ENCODE results near the gene GPHA2.

Gene GPHA2

DNA sequence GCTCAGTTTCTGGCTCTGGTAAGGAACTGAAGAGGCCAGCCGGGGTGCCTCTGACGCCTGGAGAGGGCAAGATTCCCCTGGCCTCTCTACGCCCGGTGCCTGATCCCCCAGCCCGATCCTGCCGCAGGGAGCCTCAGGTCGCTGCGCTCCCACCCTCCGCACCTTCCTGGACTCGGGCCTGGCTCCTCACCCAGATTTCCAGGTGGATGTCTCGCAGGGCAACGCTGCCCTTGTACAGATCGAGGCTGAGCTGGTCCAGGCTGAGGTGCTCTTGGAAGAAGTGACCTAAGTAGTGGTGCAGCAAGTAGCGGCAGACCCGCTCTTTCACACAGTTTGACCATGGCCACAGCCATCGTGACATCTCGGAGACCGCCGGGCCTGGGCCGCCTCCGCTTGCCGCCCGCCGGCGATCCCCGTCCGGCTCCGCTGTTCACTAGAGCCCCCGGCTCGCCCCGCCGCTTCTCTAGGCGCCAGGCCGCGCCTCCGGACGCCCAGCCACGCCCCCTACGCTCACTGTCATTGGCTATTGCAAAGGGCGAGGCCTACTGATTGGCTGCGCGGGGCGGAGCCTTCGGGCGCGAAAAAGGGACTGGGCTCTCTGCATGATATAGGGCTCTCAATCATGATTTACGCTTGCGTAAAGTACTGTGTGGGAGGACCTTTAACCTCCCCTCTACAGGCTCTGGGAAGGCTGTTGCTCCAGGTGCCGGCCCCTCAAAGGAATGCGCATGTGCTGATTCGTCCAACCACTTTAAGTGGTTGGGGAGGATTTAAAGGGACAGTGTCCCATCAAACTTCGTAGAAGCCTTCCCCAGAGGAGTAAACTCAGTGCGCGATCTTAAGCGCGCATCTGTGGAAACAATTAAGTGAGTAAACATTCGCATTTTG, 18.7 kb downstream of the GPHA2 start, which contains the start of gene ATG2A:
ATG2A (minus strand) TSS at position 435 of the 888 bp plus-strand sequence; CDS start at position 361, 74 bp downstream.
- Histone ChIP-seq H3K9ac (ENCODE audit: low read length) (peak within 1 kb of the TSS; percentile 84), H3K4me1 (ENCODE audit: control insufficient read depth, low read depth, low read length) (peaks cover 9% of the 10 kb centered on the region), H3K9me3 (ENCODE audit: control insufficient read depth, low read depth, low read length) (no peaks in the 10 kb centered on the region), H3K4me3 (ENCODE audit: low read length) (peak within 1 kb of the TSS; percentile 87), H3K27me3 (ENCODE audit: control insufficient read depth, insufficient read depth, low read length) (no peaks in the 10 kb centered on the region), H3K27ac (ENCODE audit: low read length) (peak within 1 kb of the TSS; percentile 76), H3K36me3 (ENCODE audit: control insufficient read depth, low read depth, low read length) (peaks cover 8% of the 10 kb centered on the region)

DNA sequence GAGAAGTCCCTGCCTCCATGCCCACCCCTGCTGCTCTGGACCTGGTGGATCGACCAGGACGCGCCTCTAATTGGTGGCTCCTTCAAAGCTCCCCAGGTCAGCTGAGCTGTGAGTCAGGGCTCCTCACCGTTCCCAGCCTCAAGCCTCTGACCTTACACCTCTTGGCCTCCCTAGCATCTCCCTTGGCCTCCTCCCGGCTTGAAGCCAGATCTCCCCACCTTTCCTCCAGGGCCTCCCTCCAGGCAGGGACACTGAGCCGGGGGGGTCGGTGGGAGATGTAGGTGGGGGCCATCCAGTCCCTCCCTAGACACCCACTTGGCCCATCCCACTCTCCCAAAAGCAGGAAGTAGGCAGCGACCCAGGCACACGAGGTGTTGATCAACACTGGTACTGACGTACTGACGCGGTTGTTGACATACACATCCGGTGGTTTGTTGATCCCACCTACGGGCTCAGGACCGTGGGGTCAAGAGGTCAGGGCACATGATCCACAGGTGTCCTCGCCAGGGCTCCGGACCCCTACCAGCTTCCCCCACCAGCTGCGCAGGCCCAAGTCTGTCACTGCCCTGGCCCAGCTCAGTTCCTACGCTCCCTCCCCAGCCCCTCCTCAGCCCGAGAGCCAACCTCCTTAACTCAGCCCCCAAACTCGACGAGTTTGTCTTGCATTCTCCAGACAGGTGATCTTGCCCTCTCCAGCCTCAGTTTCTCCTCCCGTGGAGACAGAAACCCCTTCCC, 19.5 kb downstream of the GPHA2 start:
- Histone ChIP-seq H3K4me1 (ENCODE audit: control insufficient read depth, low read depth, low read length) (peaks cover 9% of the 10 kb centered on the region), H3K36me3 (ENCODE audit: control insufficient read depth, low read depth, low read length) (peaks cover 16% of the 10 kb centered on the region), H3K27me3 (ENCODE audit: control insufficient read depth, insufficient read depth, low read length) (no peaks in the 10 kb centered on the region), H3K9ac (ENCODE audit: low read length) (peak overlapping the region; percentile 84), H3K9me3 (ENCODE audit: control insufficient read depth, low read depth, low read length) (no peaks in the 10 kb centered on the region), H3K4me3 (ENCODE audit: low read length) (peak overlapping the region; percentile 86), H3K27ac (ENCODE audit: low read length) (no peak overlapping the region)

DNA sequence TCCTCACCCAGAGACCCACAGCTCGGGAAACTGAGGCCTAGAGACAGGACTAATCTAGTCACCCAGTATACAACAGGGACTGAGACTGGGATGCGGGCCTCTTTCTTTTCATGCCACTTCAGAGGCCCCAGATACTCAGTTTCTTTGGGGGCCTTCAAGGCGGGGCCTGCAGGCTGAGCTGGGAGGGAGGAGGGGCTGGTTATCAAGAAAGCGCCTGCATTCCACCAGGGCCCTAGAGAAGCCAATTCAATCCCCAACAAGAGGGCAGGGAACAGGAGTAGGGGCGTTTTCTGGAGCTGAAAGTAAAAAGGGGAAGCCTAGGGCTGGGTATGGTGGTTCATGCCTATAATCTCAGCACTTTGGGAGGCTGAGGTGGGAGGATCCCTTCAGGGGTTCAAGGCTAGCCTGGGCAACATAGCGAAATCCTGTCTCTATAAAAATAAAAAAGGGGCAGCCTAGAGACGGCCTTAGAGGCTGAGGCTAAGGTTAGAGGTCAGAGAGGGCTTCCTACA, 20.3 kb downstream of the GPHA2 start:
- no peak overlapping the region for H3K4me3 ChIP-seq (ENCODE audit: low read length)
- H3K4me1 ChIP-seq (ENCODE audit: control insufficient read depth, low read depth, low read length), result peaks cover 9% of the 10 kb centered on the region
- no peak overlapping the region for H3K27ac ChIP-seq (ENCODE audit: low read length)
- H3K27me3 ChIP-seq (ENCODE audit: control insufficient read depth, insufficient read depth, low read length), result no peaks in the 10 kb centered on the region
- no peaks in the 10 kb centered on the region for H3K9me3 ChIP-seq (ENCODE audit: control insufficient read depth, low read depth, low read length)
- no peak overlapping the region for H3K9ac ChIP-seq (ENCODE audit: low read length)
- peaks cover 22% of the 10 kb centered on the region for H3K36me3 ChIP-seq (ENCODE audit: control insufficient read depth, low read depth, low read length)

DNA sequence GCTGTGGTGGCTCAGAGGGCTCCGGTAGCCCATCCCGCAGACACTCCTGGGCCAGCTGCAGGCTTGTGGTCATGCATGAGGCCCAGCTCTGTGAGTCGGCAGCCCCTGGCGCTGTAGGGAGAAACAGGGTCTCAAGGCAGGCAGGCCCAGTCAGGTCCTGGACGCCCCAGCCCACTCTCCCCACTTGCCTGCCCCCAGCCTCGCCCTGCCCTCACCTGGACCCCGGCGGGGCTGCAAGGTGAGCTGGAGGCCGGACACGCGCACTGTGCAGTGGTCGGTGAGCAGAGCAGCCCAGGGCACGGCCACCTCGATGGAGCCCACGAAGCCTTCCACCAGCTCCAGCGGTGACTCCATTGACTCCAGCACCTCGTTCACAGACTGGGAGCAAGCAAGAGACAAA, 21.6 kb downstream of the GPHA2 start:
- Histone ChIP-seq H3K27me3 (ENCODE audit: control insufficient read depth, insufficient read depth, low read length) (no peaks in the 10 kb centered on the region), H3K36me3 (ENCODE audit: control insufficient read depth, low read depth, low read length) (peaks cover 22% of the 10 kb centered on the region), H3K4me3 (ENCODE audit: low read length) (no peak overlapping the region), H3K27ac (ENCODE audit: low read length) (no peak overlapping the region), H3K9ac (ENCODE audit: low read length) (no peak overlapping the region), H3K9me3 (ENCODE audit: control insufficient read depth, low read depth, low read length) (no peaks in the 10 kb centered on the region), H3K4me1 (ENCODE audit: control insufficient read depth, low read depth, low read length) (peaks cover 9% of the 10 kb centered on the region)

DNA sequence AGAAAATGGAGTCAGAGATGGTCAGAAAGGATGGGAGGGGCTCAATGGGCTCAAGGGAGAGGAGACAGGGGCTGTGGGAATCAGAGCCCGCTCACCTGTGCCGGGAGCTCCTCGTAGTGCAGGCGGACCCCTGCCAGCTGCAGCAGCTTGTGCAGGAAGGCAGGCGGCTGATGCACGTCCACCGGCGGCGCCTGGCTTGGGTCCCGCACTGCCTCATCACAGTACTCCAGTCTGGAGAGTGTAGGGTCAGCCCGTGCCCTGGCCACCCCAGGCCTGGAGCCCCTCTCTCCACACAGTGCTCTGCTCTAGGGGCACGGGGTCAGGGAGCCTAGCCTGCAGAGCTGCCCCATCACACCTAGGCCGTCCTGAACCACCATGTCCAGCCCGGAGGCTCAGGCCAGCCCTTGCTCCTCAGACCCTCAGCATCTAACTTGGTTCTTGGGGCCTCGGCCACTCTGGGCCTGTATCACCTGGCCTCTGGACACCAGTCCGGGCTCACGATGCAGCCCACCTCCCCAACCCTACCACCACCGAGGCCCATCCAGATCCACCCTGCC, 22.4 kb downstream of the GPHA2 start:
- Histone ChIP-seq H3K27me3 (ENCODE audit: control insufficient read depth, insufficient read depth, low read length) (no peaks in the 10 kb centered on the region), H3K4me1 (ENCODE audit: control insufficient read depth, low read depth, low read length) (peaks cover 9% of the 10 kb centered on the region), H3K9ac (ENCODE audit: low read length) (no peak overlapping the region), H3K9me3 (ENCODE audit: control insufficient read depth, low read depth, low read length) (no peaks in the 10 kb centered on the region), H3K27ac (ENCODE audit: low read length) (no peak overlapping the region), H3K36me3 (ENCODE audit: control insufficient read depth, low read depth, low read length) (peaks cover 22% of the 10 kb centered on the region), H3K4me3 (ENCODE audit: low read length) (no peak overlapping the region)

DNA sequence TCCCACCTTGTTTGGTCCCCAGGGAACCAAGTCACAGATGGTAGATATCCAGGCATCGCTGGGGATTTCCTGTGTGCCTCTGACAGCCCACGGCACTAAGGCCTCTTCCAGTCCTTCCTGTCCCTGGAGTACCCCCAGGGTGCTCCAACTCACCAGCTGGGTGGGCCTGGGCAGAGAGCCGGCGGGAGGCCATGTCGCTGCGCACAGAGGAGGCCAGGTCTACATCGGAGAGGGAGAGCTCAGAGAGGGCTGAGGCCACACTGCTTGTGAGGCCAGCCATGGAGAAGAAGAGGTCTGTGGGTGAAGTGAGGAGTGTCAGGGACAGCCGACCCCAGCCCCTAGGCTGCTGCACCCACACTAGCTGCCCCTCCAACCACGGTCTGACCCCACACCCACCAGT, 24.0 kb downstream of the GPHA2 start:
- Histone ChIP-seq H3K4me3 (ENCODE audit: low read length) (no peak overlapping the region), H3K27ac (ENCODE audit: low read length) (no peak overlapping the region), H3K27me3 (ENCODE audit: control insufficient read depth, insufficient read depth, low read length) (no peaks in the 10 kb centered on the region), H3K9ac (ENCODE audit: low read length) (no peak overlapping the region), H3K9me3 (ENCODE audit: control insufficient read depth, low read depth, low read length) (no peaks in the 10 kb centered on the region), H3K36me3 (ENCODE audit: control insufficient read depth, low read depth, low read length) (peaks cover 29% of the 10 kb centered on the region), H3K4me1 (ENCODE audit: control insufficient read depth, low read depth, low read length) (peaks cover 5% of the 10 kb centered on the region)

DNA sequence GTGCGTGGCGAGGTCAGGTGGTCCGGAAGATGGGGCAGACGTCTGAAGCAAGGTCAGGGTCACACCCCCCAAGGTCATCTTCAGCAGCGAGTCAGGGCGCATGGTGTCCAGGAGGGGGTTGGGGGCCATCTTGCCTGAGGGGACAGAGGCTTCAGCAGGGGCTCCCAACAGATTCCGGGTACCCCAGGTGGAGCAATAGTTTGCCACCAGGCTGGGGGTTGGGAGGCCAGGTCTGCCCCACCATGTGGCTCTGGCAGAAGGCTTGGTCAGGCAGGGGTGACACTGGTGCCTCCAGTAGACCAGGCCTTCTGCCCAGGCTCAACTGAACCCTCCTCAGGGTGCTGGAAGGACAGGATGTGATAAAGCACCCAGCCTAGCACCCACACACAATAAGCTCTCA, 24.6 kb downstream of the GPHA2 start:
- no peak overlapping the region for H3K9ac ChIP-seq (ENCODE audit: low read length)
- H3K36me3 ChIP-seq (ENCODE audit: control insufficient read depth, low read depth, low read length), result peaks cover 33% of the 10 kb centered on the region
- H3K4me3 ChIP-seq (ENCODE audit: low read length), result no peak overlapping the region
- no peaks in the 10 kb centered on the region for H3K27me3 ChIP-seq (ENCODE audit: control insufficient read depth, insufficient read depth, low read length)
- no peaks in the 10 kb centered on the region for H3K9me3 ChIP-seq (ENCODE audit: control insufficient read depth, low read depth, low read length)
- H3K4me1 ChIP-seq (ENCODE audit: control insufficient read depth, low read depth, low read length), result peaks cover 5% of the 10 kb centered on the region
- no peak overlapping the region for H3K27ac ChIP-seq (ENCODE audit: low read length)

DNA sequence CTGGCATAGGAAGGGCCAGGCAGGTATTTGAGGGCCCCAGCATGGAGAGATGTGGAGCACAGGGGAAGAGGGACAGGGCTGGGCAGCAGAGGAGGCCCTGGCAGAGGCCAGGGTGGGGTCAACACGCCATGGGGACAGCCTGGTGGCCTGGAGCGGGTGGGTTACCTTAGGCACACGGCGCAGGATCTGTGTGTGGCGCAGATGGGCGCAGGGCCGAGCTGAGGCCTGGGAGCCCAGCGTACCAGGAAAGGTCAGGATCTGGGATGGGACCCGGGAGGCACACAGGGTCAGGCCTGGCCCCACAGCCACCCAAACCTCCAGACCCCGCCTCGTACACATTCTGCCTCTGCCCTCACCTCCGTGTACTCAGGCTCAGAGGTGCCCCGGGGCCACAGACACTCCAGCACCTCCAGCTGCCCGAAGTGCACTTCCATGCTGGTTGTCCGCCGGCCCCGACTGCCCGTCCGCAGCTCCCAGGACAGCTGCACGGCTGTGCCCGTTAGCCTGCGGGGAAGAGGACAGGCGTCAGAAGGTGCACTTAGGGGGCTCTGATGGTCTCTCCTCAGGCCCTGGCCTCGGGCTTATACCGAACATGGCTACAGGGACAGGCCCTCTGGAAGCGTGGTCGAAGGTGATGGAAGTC, 25.1 kb downstream of the GPHA2 start:
- peaks cover 33% of the 10 kb centered on the region for H3K36me3 ChIP-seq (ENCODE audit: control insufficient read depth, low read depth, low read length)
- no peak overlapping the region for H3K4me3 ChIP-seq (ENCODE audit: low read length)
- H3K9ac ChIP-seq (ENCODE audit: low read length), result no peak overlapping the region
- no peaks in the 10 kb centered on the region for H3K27me3 ChIP-seq (ENCODE audit: control insufficient read depth, insufficient read depth, low read length)
- peaks cover under 1% of the 10 kb centered on the region for H3K4me1 ChIP-seq (ENCODE audit: control insufficient read depth, low read depth, low read length)
- H3K9me3 ChIP-seq (ENCODE audit: control insufficient read depth, low read depth, low read length), result no peaks in the 10 kb centered on the region
- H3K27ac ChIP-seq (ENCODE audit: low read length), result no peak overlapping the region

DNA sequence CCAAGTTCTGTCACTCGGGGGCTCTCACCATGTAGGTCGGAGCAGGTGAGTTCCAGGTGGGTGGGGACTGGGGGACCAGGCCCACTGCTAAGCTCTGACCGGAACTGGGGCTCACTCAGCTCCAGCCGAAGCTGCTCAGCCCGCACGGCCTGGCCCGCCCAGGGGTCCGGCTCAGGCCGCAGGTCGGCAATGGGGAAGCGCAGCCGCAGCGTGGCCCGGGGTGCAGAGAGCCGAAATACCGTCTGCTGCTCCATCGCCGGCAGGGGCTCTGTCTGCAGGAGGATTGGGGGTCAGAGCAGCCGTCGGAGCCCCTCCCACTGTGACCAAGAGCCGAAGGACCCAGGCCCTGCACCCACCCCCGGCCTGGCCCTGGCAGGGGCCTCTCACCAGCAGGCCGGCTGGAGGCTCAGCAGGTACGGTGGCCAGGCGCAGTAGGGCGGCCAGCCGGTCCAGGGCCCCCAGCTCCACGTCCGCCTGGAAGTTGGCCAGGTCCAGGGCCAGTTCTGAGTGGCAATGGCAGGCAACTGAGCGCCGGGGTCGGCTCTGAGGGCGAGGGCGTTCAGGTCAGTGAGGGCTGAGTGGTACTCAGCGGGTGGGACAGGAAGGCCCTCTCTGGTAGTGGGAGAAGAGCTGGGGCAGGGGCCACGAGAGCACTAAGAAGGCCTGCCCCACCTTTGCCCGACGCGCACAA, 25.9 kb downstream of the GPHA2 start:
- Histone ChIP-seq H3K27ac (ENCODE audit: low read length) (no peak overlapping the region), H3K36me3 (ENCODE audit: control insufficient read depth, low read depth, low read length) (peaks cover 33% of the 10 kb centered on the region)

DNA sequence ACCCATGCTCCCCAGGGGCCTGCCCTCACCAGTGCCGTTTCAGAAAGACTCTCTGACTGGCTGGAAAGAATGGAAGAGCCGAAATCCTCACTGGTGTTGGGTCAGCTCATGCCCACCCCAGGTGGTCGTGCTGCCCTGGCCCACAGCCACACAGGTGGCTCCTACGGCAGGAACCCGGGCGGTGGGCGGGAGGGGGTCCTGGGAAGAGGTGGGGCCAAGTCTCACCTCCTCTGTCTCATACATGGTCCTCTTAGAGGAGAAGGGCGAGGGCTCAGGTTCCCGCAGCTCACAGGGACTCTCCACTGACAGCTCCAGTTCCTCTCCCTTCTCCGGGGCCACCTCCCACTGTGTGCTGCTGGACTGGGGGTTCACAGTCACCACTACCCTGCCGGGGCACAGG, 26.9 kb downstream of the GPHA2 start:
- Histone ChIP-seq H3K4me3 (ENCODE audit: low read length) (no peak overlapping the region), H3K36me3 (ENCODE audit: control insufficient read depth, low read depth, low read length) (peaks cover 31% of the 10 kb centered on the region), H3K27me3 (ENCODE audit: control insufficient read depth, insufficient read depth, low read length) (no peaks in the 10 kb centered on the region), H3K9ac (ENCODE audit: low read length) (no peak overlapping the region), H3K4me1 (ENCODE audit: control insufficient read depth, low read depth, low read length) (no peaks in the 10 kb centered on the region), H3K27ac (ENCODE audit: low read length) (no peak overlapping the region), H3K9me3 (ENCODE audit: control insufficient read depth, low read depth, low read length) (no peaks in the 10 kb centered on the region)

More for the DNA sequence above, 25.9 kb downstream of the GPHA2 start:
- Histone ChIP-seq H3K4me3 (ENCODE audit: low read length) (no peak overlapping the region), H3K9me3 (ENCODE audit: control insufficient read depth, low read depth, low read length) (no peaks in the 10 kb centered on the region), H3K27me3 (ENCODE audit: control insufficient read depth, insufficient read depth, low read length) (no peaks in the 10 kb centered on the region), H3K9ac (ENCODE audit: low read length) (no peak overlapping the region), H3K4me1 (ENCODE audit: control insufficient read depth, low read depth, low read length) (no peaks in the 10 kb centered on the region)

DNA sequence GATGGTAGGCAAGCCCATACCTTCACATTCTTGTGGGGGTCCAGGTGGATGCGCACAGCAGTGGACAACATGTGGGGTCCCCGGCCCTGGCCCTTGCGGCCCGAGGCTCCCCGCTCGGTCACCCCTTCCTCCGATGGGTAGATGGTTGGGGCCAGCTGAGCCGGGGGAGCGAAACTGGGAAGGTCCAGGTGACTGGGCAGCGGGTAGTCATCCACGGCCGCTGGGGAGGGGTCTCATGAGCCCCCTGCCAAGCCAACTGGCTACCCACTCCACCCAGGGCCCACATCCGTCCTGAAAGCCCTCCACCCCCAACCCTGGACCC, 29.4 kb downstream of the GPHA2 start:
- Histone ChIP-seq H3K9ac (ENCODE audit: low read length) (no peak overlapping the region), H3K27me3 (ENCODE audit: control insufficient read depth, insufficient read depth, low read length) (no peaks in the 10 kb centered on the region), H3K27ac (ENCODE audit: low read length) (no peak overlapping the region), H3K36me3 (ENCODE audit: control insufficient read depth, low read depth, low read length) (peaks cover 17% of the 10 kb centered on the region), H3K9me3 (ENCODE audit: control insufficient read depth, low read depth, low read length) (no peaks in the 10 kb centered on the region), H3K4me3 (ENCODE audit: low read length) (no peak overlapping the region), H3K4me1 (ENCODE audit: control insufficient read depth, low read depth, low read length) (no peaks in the 10 kb centered on the region)

Data from iPS-18a (cell line).